GM12875 (cell line): ENCODE measurements around the gene TRAM2.

Experiments
- H3K4me3 ChIP-seq: one replicate; pipeline ENCODE4 v1.5.1; 2011; ENCODE audit warnings: low read depth, low read length, control low read depth
- TF ChIP-seq, protein P1 (sequence below): IDR thresholded peaks from 2 replicates; pipeline ENCODE4 v1.5.1; 2011; ENCODE audit warnings: low read depth, mild to moderate bottlenecking, control low read depth, inconsistent platforms, low read length, moderate library complexity, borderline replicate concordance; ENCODE audit not compliant: insufficient read depth

TRAM2 gene

DNA sequence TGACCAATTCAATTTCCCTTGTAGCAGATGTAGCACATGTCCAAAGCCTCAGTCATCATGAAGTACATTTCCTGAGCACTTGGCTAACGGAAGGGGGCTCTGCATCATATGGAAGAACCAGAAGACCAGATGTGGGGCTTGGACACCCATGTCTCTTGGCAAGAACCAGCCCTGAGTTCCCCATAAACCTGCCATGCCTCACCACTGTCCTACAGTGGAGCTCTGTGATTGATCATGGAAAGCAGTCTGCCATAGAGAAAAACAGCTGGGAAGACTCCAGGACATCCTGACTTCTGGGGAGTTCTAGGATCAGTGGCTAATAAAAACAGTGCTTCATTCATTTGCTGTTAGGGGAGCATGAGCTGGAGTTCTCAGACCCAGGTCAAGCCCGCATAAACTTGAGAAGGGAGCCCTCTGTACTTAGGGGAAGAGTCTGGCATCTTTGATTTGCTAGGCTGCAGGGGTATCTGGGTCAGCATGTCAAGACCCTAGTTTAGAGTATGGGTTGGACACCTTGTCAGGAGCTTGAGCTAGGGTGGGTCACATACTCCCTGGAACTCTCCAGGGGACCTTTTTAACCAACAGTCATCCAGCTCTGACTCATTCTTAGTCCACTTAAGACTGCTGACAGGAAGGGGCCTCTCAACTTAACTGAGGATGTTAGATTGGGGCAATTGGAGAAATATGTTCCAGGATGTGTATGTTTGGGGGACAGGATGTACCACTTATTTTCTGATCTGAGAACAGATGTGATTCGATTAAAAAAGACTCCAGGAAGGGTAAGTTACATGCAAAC, 26.3 kb upstream of the TRAM2 start:
- no peak overlapping the region for H3K4me3 ChIP-seq
- TF ChIP-seq, protein P1, sequence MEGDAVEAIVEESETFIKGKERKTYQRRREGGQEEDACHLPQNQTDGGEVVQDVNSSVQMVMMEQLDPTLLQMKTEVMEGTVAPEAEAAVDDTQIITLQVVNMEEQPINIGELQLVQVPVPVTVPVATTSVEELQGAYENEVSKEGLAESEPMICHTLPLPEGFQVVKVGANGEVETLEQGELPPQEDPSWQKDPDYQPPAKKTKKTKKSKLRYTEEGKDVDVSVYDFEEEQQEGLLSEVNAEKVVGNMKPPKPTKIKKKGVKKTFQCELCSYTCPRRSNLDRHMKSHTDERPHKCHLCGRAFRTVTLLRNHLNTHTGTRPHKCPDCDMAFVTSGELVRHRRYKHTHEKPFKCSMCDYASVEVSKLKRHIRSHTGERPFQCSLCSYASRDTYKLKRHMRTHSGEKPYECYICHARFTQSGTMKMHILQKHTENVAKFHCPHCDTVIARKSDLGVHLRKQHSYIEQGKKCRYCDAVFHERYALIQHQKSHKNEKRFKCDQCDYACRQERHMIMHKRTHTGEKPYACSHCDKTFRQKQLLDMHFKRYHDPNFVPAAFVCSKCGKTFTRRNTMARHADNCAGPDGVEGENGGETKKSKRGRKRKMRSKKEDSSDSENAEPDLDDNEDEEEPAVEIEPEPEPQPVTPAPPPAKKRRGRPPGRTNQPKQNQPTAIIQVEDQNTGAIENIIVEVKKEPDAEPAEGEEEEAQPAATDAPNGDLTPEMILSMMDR, result no peak

DNA sequence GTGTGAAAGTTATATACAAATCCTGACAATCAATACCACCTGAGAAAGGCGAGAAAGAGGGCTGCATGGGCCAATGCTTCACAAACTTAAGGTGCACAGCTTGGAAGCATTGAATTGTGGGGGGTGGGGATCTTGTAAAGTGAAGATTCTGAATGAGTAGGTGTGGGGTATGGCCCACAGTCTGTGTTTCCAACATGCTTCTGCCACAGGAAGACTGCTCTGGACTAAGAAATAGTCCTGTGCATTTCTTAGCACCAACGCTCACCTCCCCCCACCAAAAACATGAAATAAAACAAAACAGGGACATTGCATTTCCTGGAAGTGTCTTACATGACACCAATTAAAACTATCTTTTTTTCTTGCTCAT, 21.9 kb upstream of the TRAM2 start:
- no peak overlapping the region for H3K4me3 ChIP-seq
- TF ChIP-seq, protein P1, result no peak

DNA sequence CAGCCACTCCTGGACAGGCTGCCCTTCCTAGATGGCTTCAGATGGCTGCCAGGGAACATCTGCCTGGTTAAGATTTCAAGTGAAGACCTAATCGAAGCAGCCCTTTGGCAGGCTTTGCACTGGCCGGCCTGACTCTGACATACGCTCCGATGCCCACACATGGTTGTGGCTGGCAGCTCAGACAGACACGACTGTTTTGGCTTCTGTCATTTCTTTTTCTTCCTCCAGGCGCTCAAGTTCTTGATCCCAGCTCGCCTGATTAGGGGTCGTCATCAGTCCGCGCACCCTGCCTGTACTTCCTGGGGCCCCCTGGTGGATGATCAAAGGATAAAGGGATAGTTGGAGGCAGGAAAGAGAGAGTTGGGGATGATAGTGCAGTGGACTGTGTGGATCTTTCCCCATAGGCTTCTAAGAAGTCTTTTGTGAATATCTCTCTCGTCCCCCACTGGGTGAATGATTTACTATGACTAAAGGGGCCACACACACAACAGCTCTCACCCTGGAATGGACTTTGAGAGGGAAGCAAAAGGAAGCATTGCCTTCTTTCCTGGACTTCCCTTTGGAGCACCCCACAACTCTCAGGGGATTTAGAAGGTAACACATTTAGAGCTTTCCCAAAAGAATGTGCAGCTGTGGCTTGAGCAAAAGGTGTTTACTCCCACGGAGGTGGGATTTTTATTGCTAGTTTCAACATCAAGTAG, 21.4 kb upstream of the TRAM2 start:
- TF ChIP-seq, protein P1, result peak; percentile 66; the same call in 1 of the 2 replicates
- no peak overlapping the region for H3K4me3 ChIP-seq

DNA sequence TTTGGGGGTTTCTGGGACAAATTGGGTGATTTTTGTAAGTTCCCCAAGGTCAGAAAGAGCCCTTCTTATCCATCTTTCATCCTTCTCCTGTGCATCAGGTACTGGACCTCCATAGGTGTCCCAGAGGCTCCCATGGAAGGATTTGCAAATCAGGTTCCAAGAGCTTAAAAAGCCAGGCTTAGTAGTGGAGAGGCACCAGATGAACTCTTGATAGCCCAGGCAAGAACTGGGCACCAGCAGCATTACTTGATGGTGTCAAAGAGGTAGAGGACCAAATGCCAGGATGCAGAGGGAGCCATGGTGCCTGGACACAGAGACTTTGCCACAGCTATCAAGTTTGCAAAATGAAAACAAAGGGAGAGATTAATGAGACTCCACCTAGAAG, 20.9 kb upstream of the TRAM2 start:
- TF ChIP-seq, protein P1, result no peak

DNA sequence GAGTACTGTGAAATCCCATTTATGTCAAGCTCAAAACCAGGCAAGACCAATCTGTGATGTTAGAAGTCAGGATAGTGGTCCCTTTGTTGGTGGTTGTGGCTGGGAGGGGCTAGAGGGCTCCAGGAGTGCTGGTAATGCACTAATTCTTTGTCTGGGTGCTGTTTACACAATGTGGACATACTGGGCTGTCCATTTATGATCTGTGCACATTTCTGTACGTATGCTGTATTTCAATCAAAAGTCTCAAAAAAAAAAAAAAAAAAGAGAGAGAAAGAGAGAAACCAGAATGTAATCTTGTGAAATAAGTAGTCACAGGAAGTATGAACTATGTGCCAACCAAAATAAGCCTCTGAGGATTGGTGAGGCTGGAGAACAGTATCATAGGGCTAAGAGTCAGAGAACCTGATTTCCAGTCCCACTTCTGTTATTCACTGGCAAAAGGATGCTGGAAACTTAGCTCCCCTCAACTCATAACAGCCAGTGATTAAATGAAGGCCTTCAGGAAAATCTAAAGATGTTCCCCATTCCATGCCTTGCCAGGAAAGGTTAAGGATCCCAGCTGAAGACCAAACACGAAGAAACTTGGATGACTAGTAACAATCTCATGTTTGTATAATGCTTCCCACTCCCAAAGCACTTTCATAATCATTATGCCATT, 19.6 kb upstream of the TRAM2 start:
- TF ChIP-seq, protein P1, result no peak
- no peak overlapping the region for H3K4me3 ChIP-seq

More for the DNA sequence above, 20.9 kb upstream of the TRAM2 start:
- no peak overlapping the region for H3K4me3 ChIP-seq

DNA sequence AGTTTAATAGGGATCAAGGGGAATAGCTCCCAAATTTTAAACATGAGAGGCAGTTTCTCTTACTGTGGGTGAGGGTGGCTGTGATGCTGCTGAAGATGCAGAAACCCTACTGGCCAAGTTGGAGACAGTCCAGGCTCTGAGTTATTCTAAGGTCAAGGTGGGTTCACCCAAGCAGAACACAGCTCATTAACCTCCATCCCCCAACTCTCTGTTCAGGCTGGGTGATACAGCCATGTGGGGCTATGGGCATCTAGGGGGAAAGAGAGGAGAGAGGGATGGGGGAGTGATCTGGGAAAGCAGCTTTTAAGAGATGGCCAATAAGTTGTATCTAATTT, 18.9 kb upstream of the TRAM2 start:
- H3K4me3 ChIP-seq, result no peak overlapping the region
- TF ChIP-seq, protein P1, result peak; percentile 23; the same call in 1 of the 2 replicates
